Putamen (tissue), 1 donor: ENCODE data around the gene ZBP1.

Source experiments
- DNase-seq: peaks from one replicate; pipeline ENCODE4 v3.0.0-alpha.2; 2016; ENCODE audit warnings: low spot score

ZBP1 gene

DNA sequence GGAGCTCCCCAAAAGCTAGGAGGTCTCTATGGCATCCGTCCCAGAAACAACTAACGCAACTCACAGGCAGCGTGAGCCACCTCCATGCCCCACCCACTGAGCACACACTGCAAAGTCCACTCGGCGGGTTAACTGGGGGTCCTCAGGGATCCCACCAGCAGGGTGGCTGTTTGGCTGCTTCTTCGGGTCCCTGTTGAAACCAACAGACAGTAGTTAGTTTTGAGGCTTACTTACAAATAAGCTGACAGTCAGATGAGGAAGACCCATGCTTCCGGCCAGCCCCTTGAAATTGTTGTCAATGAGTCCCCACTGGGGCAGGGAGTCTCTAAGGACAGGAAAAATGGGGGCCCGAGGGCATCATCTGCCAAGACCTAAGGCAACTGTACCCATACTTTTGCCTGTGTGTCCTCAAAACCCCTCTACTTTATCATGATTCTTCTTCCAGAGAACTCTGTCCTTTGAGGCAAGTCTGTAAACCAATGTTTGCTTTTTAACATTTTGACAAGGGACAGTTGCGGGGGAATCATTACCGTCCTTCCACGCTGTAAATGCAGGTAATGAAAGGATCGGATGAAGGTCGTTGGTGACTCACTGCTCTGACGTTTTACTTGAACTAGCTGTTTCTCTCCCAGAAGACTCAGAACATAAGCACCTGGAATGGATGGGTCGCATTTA lies 61.5 kb downstream of the ZBP1 start:
- DNase-seq, result no peak

DNA sequence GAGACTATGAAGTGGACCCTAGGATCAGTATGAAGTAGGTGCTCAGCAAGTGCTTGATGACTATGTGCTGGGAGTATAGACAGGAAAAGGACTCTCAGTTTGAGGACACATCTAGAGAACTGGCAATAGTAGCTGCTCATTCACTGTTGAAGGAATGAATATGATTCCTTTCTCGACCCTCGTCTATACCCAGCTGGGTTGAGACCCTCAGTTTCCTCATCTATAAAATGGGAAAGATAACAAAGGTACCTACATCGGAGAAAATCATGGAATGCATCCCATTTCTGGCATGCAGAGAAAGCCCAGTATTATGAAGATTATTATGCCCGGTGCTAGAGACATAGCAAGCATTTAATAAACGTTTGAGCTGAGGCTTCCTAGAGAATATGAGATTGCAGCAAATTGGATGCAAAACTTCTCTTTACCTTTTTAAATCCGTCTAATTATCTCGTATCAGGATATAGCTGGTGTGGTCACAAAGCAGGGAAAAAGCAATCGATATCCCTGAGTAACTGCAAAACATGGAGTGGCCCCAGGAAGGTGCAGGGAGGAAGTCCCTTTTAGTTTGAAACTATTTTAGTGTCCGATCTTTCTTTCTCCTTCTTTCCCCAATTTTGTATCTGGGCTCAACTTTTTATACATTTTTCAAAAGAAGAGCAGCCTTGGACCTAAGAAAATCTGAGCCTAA lies 62.2 kb downstream of the ZBP1 start:
- DNase-seq, result no peak

DNA sequence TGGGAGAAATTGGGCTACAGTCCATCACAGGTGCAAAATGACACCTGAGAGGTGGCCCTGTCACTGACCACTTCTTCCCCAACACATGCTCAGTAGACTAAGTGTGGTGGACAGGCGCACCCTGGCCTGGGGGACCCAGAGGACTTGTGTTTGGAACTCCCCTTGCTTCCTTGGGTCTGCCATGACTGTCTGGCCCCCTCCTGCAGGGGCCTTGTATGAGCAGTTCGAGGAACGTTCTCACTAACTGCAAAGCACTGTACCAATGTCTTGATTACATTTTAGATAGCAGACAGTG lies 63.3 kb downstream of the ZBP1 start:
- DNase-seq, result no peak

DNA sequence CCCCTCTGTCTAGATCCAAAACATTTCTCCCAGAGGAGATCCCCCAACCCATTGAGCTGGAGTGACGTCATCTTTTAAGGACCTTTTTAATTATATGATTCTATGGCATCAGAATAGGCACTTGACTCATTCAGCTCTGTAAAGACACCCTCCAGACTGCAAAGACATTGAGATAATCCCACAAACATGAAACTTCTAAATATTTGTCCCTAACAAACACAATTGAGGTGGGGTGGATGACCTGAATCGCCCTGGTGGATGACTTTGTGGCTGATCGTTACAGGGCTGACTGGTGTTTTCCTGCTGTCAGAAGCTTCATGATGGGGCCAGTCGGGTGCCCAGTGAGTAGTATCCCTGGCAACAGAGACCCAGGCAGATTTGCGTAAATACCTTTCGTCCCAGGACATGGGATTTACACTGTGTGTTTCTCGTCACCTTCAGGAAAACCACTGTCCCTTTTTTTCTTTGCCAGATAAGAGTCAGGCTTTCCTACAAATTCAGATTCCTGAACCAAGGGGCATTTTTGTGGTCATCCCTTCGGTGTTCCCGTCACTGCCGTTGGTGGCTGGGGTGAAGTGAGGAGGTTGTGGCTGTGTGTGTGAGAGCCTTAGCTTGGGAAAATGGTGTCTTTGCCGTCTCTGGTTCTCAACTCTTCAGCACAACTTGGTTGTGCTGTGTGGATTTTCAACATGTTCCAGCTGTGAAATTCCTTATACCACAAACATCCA lies 64.6 kb downstream of the ZBP1 start:
- DNase-seq, result no peak
